HepG2 (cell line): ENCODE data around the gene THRAP3. TPM values are rescaled to one million over a fixed set of nuclear protein-coding genes. Genes with fewer than 3 reads are reported as not detected.
A peak's percentile ranks its signal among the peaks of the same experiment; 100 is the strongest.

Source experiments
- ATF7 ChIP-seq, 2 experiments: fragments of 450-650 bp in 1 of 2; sonication (generic) in 1 of 2; formaldehyde crosslinking in 1 of 2; IDR thresholded peaks; 2 replicates each; pipeline versions ENCODE4 v1.4.0 to v1.6.1; 2016 to 2020; ENCODE audit warnings: antibody characterized with exemption in 1 of 2, mild to moderate bottlenecking in 1 of 2, missing genetic modification reagents in 1 of 2
- GABPA ChIP-seq, 2 experiments: IDR thresholded peaks; 2 replicates each; pipeline ENCODE4 v1.6.1; 2011 to 2016; ENCODE audit warnings: low read depth in 2 of 2, low read length in 1 of 2, missing biosample characterization in 1 of 2, missing genetic modification characterization in 1 of 2
- HNRNPK ChIP-seq: fragments of 200-400 bp; formaldehyde crosslinking; IDR thresholded peaks from 2 replicates; pipeline ENCODE4 v1.6.1; 2018; ENCODE audit warnings: low read length, low read depth, moderate library complexity, mild to moderate bottlenecking; ENCODE audit not compliant: poor library complexity, severe bottlenecking
- KAT2B ChIP-seq: fragments of 150-350 bp; IDR thresholded peaks from 2 replicates; pipeline ENCODE4 v1.6.1; 2014; ENCODE audit warnings: low read depth, low read length, borderline replicate concordance
- LCORL ChIP-seq, 2 experiments: fragments of 450-650 bp in 1 of 2; sonication (generic) in 1 of 2; formaldehyde crosslinking in 1 of 2; IDR thresholded peaks; 2 replicates each; pipeline versions ENCODE4 v1.5.0 to v1.6.1; 2017 to 2020; ENCODE audit warnings: antibody characterized with exemption in 1 of 2, missing genetic modification reagents in 1 of 2
- NFIB ChIP-seq: sonication (generic); formaldehyde crosslinking; IDR thresholded peaks from 2 replicates; pipeline ENCODE4 v1.9.0; 2021; ENCODE audit warnings: missing genetic modification reagents, mild to moderate bottlenecking, borderline replicate concordance
- PHF20 ChIP-seq: sonication (generic); formaldehyde crosslinking; IDR thresholded peaks from 2 replicates; pipeline ENCODE4 v1.5.0; 2020; ENCODE audit warnings: mild to moderate bottlenecking, missing genetic modification reagents
- REL ChIP-seq: sonication (generic); formaldehyde crosslinking; conservative IDR thresholded peaks from 2 replicates; pipeline ENCODE4 v1.8.0; 2022; ENCODE audit warnings: mild to moderate bottlenecking, missing genetic modification reagents, moderate library complexity
- ZNF260 ChIP-seq: sonication (generic); formaldehyde crosslinking; IDR thresholded peaks from 2 replicates; pipeline ENCODE4 v1.4.0; 2020; ENCODE audit warnings: missing genetic modification reagents, low read depth, mild to moderate bottlenecking, borderline replicate concordance
- ZNF264 ChIP-seq: sonication (generic); formaldehyde crosslinking; IDR thresholded peaks from 2 replicates; pipeline ENCODE4 v1.4.0; 2020; ENCODE audit warnings: missing genetic modification reagents
- polyA plus RNA-seq, 8 experiments: library from polyadenylated mRNA; depleted of rRNA in 3 of 8; stranded (reverse) in 7 of 8; unstranded in 1 of 8; fragments of >200 nt; fragmentation: Illumina TruSeq in 4 of 8; extraction: Trizol in 4 of 8; gene quantifications; 2 replicates each; pipeline versions ENCODE4 v1.2.1 to v1.2.3, GENCODE V29; 2011 to 2016; ENCODE audit warnings: low read depth in 4 of 8, missing spikeins in 1 of 8, mixed read lengths in 1 of 8; ENCODE audit not compliant: insufficient read depth in 1 of 8
- total RNA-seq, 5 experiments: library from RNA; depleted of rRNA; stranded (reverse); fragments of >200 nt; fragmentation: Illumina TruSeq; extraction: Trizol; gene quantifications; 2 replicates each; pipeline ENCODE4 v1.2.3, GENCODE V29; 2016; ENCODE audit warnings: low read depth in 1 of 5
- TF ChIP-seq, protein P1 (sequence below): sonication (generic); formaldehyde crosslinking; IDR thresholded peaks from 2 replicates; pipeline ENCODE4 v1.4.0; 2020; ENCODE audit warnings: mild to moderate bottlenecking, missing genetic modification reagents, borderline replicate concordance
- TF ChIP-seq, protein P2 (sequence below): IDR thresholded peaks from 2 replicates; pipeline ENCODE4 v1.6.1; 2016; ENCODE audit warnings: missing genetic modification reagents, missing compliant biosample characterization
- TF ChIP-seq, protein P3 (sequence below): IDR thresholded peaks from 2 replicates; pipeline ENCODE4 v1.6.1; 2016; ENCODE audit warnings: missing compliant biosample characterization, missing genetic modification reagents, borderline replicate concordance
- TF ChIP-seq, protein P4 (sequence below): sonication (generic); formaldehyde crosslinking; IDR thresholded peaks from 2 replicates; pipeline ENCODE4 v1.8.1; 2023; ENCODE audit warnings: mild to moderate bottlenecking, inconsistent platforms, moderate library complexity, missing genetic modification reagents, borderline replicate concordance
- TF ChIP-seq, protein P5 (sequence below): sonication (generic); formaldehyde crosslinking; IDR thresholded peaks from 2 replicates; pipeline ENCODE4 v1.9.0; 2022; ENCODE audit warnings: missing genetic modification reagents, mild to moderate bottlenecking, borderline replicate concordance
- TF ChIP-seq, protein P6 (sequence below): sonication (generic); formaldehyde crosslinking; IDR thresholded peaks from 2 replicates; pipeline ENCODE4 v1.8.0; 2022; ENCODE audit warnings: mild to moderate bottlenecking, missing genetic modification reagents

The THRAP3 gene
- total and polyA plus RNA-seq, 2 of the 13 experiments (the other 11 are each of a cell fraction or from before 2014, with no cell fraction given), result 45.0 to 92.6 TPM

DNA sequence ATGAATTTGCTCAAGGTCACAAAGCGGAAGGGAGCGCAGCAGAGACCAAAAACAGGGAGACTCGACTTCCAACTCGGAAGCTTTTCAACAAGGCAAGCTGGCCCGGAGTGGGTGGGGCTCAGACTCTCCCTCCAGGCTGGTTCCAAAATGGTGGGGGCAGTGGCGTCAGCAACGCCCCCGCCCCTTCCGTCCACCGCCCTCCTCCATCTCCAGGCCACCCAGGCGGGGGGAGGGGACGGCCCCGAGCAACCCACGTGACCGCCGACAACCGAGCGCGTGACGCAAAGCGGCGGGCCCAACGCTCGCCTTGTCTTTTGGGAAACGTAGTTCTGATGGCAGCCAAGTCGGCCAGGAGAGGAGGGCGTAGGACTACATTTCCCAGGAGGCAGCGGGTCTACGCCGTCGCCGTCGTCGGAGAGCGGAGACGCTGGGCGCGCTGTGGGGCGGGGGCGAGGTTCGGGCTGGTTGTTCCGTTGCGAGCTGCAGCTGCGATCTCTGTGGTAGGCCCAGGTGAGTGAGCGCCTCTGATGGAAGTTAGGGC lies at the start of gene THRAP3 (continued):
- TF ChIP-seq, protein P1, sequence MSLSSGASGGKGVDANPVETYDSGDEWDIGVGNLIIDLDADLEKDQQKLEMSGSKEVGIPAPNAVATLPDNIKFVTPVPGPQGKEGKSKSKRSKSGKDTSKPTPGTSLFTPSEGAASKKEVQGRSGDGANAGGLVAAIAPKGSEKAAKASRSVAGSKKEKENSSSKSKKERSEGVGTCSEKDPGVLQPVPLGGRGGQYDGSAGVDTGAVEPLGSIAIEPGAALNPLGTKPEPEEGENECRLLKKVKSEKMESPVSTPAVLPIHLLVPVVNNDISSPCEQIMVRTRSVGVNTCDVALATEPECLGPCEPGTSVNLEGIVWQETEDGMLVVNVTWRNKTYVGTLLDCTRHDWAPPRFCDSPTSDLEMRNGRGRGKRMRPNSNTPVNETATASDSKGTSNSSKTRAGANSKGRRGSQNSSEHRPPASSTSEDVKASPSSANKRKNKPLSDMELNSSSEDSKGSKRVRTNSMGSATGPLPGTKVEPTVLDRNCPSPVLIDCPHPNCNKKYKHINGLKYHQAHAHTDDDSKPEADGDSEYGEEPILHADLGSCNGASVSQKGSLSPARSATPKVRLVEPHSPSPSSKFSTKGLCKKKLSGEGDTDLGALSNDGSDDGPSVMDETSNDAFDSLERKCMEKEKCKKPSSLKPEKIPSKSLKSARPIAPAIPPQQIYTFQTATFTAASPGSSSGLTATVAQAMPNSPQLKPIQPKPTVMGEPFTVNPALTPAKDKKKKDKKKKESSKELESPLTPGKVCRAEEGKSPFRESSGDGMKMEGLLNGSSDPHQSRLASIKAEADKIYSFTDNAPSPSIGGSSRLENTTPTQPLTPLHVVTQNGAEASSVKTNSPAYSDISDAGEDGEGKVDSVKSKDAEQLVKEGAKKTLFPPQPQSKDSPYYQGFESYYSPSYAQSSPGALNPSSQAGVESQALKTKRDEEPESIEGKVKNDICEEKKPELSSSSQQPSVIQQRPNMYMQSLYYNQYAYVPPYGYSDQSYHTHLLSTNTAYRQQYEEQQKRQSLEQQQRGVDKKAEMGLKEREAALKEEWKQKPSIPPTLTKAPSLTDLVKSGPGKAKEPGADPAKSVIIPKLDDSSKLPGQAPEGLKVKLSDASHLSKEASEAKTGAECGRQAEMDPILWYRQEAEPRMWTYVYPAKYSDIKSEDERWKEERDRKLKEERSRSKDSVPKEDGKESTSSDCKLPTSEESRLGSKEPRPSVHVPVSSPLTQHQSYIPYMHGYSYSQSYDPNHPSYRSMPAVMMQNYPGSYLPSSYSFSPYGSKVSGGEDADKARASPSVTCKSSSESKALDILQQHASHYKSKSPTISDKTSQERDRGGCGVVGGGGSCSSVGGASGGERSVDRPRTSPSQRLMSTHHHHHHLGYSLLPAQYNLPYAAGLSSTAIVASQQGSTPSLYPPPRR (CRISPR knock-in tag), result peak; percentile 47
- TF ChIP-seq, protein P2, sequence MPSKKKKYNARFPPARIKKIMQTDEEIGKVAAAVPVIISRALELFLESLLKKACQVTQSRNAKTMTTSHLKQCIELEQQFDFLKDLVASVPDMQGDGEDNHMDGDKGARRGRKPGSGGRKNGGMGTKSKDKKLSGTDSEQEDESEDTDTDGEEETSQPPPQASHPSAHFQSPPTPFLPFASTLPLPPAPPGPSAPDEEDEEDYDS (CRISPR knock-in tag), result peak; percentile 79
- TF ChIP-seq LCORL (IDR thresholded peaks at IDR 0.05) (no peak), LCORL (CRISPR knock-in tag; IDR thresholded peaks at IDR 0.05) (peak; percentile 86), ATF7 (IDR thresholded peaks at IDR 0.05) (peak; percentile 28; the same call in 1 of the 2 replicates), ATF7 (CRISPR knock-in tag; IDR thresholded peaks at IDR 0.05) (no peak; the same call in 1 of the 2 replicates), KAT2B (no peak), NFIB (CRISPR knock-in tag) (no peak), GABPA (IDR thresholded peaks at IDR 0.05; ENCODE audit: low read depth, low read length) (peak; percentile 41), GABPA (CRISPR knock-in tag; IDR thresholded peaks at IDR 0.05; ENCODE audit: low read depth) (peak; percentile 82), REL (CRISPR knock-in tag) (no peak), ZNF260 (no peak), ZNF264 (CRISPR knock-in tag) (no peak), PHF20 (CRISPR knock-in tag) (peak; percentile 77; the same call in 1 of the 2 replicates), HNRNPK (peak; percentile 37)
- TF ChIP-seq, protein P3, sequence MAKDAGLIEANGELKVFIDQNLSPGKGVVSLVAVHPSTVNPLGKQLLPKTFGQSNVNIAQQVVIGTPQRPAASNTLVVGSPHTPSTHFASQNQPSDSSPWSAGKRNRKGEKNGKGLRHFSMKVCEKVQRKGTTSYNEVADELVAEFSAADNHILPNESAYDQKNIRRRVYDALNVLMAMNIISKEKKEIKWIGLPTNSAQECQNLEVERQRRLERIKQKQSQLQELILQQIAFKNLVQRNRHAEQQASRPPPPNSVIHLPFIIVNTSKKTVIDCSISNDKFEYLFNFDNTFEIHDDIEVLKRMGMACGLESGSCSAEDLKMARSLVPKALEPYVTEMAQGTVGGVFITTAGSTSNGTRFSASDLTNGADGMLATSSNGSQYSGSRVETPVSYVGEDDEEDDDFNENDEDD (CRISPR knock-in tag), result peak; percentile 66; the same call in 1 of the 2 replicates
- TF ChIP-seq, protein P4, sequence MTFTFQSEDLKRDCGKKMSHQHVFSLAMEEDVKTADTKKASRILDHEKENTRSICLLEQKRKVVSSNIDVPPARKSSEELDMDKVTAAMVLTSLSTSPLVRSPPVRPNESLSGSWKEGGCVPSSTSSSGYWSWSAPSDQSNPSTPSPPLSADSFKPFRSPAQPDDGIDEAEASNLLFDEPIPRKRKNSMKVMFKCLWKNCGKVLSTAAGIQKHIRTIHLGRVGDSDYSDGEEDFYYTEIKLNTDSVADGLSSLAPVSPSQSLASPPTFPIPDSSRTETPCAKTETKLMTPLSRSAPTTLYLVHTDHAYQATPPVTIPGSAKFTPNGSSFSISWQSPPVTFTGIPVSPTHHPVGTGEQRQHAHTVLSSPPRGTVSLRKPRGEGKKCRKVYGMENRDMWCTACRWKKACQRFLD, result no peak
- TF ChIP-seq, protein P5, sequence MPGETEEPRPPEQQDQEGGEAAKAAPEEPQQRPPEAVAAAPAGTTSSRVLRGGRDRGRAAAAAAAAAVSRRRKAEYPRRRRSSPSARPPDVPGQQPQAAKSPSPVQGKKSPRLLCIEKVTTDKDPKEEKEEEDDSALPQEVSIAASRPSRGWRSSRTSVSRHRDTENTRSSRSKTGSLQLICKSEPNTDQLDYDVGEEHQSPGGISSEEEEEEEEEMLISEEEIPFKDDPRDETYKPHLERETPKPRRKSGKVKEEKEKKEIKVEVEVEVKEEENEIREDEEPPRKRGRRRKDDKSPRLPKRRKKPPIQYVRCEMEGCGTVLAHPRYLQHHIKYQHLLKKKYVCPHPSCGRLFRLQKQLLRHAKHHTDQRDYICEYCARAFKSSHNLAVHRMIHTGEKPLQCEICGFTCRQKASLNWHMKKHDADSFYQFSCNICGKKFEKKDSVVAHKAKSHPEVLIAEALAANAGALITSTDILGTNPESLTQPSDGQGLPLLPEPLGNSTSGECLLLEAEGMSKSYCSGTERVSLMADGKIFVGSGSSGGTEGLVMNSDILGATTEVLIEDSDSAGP, result peak; percentile 91; the same call in 1 of the 2 replicates
- TF ChIP-seq, protein P6, sequence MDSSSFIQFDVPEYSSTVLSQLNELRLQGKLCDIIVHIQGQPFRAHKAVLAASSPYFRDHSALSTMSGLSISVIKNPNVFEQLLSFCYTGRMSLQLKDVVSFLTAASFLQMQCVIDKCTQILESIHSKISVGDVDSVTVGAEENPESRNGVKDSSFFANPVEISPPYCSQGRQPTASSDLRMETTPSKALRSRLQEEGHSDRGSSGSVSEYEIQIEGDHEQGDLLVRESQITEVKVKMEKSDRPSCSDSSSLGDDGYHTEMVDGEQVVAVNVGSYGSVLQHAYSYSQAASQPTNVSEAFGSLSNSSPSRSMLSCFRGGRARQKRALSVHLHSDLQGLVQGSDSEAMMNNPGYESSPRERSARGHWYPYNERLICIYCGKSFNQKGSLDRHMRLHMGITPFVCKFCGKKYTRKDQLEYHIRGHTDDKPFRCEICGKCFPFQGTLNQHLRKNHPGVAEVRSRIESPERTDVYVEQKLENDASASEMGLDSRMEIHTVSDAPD (CRISPR knock-in tag), result 0 out of 2 replicates have a peak, but pooled peaks have one; percentile 76
